GF-D8 (cell line): ENCODE data around the gene COQ7.

ENCODE experiments used
- DNase-seq: peaks from one replicate; lab custom pipeline; 2025; lab: John Stamatoyannopoulos, UW

Gene COQ7

DNA sequence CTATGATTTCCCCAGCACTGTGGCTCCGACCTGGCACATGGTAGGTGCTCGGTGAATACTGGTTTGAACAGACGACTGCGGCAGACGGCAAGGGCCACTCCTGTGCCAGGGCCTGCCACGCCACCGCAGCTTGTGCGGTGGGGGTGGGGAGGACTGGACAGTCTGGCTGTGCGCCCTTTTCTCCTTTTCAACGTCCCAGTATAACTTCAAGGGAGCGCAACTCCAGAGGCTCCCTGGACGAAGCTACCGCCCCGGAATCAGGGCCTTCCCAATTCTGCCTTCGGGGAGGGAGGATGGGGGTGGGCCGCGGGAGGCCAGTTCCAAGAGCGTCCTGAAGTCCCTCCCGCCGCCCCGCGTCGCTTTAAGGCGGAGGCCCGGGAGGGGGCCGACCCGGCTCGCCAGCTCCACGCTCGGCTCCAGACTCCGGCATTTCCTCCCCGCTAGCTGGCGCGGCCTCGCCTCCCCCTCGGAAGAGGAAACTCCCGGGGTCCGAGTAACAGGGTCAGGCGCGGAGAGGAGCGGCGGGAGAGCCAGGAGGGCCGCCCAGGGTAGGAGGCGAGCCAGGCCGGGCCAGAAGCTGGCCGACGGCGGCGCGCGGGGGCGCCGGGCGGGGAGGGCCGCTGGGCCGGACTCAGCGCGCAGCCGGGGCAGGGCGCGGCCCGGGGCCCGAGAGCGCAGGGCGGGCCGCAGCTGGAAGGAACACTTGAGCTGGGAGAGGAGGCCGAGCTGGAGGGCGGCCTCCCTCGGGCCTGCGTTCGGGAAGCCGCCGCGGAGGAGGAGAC is 46.4 kb downstream of the COQ7 start, which contains the start of gene ITPRIPL2:
Gene ITPRIPL2 (plus strand): TSS at position 388 of the 782 bp plus-strand sequence. CDS start 498 bp downstream, outside the sequence.
- peak; percentile 59 for DNase-seq

DNA sequence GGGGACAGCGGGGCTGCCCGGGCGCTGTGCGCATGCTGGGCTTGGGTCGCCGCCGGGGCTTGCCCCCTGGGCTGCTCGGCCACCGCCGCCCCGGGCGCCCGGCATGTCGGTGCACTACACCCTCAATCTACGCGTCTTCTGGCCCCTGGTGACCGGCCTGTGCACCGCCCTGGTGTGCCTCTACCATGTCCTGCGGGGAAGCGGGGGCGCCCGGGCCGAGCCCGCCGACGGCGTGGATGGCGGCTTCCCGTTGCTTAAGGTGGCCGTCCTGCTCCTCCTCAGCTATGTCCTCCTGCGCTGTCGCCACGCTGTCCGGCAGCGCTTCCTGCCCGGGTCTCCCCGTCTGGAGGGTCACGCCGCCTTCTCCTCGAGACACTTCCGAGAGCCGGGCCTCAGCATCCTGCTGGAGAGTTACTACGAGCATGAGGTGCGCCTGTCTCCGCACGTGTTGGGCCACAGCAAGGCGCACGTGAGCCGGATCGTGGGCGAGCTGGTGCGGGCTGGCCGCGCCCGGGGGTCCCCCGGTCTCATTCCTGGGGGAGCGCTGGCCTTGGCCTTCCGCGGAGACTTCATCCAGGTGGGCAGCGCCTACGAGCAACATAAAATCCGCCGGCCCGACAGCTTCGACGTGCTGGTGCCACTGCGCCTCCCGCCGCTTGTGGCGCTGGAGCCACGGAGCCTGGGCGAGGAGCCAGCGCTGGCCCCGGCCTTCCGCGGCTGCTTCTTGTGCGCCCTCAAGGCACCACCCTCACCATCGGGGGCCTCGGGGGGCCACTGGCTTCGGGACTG is 47.1 kb downstream of the COQ7 start:
- DNase-seq: peak; percentile 35

DNA sequence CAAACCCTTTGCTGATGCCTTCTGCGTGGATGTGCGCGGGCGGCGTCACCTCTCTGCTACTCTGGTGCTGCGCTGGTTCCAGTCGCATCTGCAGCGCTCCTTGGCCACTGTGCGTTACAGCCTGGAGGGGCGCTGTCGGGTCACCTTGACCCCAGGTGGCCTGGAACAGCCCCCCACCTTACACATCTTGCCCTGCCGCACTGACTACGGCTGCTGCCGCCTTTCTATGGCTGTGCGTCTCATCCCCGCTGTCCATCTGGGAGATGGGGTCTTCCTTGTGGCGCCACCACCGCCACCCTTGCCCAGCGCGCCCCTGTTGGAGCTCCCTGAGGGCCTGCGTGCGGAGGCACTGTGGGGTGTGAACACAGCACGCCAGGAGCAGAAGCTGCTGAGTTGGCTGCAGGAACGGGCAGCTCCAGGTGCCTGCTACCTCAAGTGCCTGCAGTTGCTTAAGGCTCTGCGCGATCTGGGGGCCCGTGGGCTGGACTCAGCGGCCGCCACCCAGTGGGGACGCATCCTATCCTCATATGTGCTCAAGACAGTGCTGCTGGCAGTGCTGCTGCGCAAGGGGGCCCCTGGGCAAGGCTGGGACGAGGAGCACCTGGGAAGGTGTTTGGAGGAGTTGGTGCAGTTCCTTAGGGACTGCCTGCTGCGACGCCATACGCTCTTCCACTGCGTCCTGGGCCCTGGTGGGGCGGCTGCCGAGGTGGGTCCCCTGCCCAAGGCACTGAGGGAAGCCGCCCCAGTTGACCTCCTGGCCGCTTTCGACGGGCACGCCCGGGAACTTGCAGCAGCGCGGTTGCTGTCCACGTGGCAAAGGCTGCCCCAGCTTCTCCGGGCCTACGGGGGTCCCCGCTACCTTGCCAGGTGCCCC is 48.0 kb downstream of the COQ7 start:
- no peak for DNase-seq

DNA sequence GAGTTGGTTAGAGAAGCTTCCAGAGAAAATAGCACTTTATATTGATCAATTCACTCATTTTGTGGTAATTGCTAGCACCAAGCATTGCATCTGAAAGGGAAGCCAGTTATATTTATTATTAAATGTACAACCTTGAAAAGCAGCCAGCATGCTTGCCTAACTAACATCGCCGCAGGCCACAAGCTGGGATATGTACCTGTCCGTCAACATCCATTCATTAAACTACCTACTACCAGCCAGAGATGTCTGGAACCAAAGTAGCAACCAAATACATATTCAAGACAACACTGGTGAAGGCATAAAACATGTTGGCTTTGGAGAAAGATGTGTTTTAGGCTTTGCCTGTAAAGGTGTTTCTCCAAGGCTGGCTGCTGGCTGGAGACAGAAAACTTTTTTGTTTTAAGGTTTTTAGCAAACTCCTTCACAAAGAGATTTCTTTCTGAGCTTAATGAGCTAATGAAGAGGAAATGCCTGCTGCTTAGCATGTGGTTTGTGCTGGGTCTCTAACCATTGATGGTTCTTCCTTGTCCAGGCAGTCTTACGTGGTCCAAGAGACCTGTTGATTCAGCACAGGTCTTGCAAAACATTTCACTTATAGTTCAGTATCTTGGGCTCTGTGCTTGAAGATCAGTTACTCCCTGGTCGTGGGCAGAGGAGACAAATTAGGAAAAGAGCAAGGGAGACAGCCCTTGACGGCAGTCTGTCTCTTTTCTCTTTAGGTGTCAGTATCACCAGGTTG is 49.5 kb downstream of the COQ7 start:
- DNase-seq: peak; percentile 32

DNA sequence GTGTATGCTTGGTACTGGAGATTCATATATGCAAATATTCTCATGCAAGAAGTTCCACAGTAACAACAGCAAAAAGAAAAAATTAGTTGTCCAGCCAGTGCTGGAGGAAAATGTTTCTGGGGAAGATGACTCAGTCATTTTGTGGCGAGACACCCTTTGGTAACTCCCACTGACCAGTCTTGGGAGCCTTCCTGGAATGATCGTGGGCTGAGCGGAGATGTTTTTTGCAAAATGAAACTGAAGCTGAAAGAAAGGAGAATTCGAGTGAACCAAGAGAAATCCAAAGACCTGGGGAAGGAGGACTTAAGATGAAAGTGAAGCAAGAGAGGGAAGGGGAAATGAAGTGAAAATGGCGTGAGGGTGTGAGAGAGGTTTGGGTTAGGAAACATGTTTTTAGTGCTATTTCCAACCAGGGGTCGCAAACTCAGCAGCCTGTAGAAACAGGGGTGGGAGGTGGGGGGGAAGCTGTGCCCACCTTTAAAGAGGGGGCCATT is 51.6 kb downstream of the COQ7 start:
- DNase-seq: peak; percentile 45

DNA sequence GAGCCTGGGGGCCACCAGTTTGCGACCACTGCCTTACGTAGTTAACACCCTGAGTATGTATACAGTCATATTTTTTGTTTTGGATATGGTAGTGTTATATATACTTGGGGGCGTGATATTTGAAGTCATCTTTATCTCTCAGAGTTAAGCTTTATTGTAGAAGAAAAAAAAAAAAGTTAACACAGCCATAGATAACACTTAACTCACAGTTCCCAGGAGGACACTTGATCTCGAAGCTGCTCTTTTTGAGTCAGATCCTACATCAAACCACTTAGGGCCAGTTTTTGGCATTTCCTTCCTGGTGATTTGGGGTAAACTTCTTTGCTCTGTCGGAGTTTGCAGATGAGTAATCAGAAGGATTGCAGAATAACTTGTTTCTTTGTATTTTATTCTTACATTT is 52.1 kb downstream of the COQ7 start:
- no peak for DNase-seq

DNA sequence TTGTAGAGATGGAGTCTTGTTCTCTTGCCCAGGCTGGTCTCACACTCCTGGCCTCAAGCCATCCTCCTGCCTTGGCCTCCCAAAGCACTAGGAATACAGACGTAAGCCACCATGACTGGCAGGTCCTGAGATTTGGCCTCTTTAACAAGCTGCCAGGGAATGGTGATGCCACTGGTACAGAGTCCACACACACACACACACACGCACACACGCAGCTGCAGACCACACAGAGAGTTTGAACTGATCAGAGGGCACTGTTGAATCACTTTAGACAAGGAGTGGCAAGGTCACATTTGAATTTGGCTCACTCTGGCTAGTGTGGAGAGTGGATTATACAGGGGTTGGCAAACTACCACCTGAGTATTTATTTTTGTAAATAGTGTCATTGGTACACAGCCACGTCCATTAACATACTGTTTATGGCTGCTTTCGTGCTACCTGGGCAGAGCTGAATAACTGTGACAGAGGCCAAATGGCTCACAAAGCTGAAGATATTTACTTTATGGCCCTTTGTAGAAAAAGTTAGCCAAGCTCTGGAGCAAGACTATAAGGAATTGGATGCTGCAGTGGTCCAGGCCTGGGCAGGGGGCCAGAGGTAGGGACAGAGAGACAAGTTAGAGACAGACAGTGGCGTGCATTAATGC is 56.2 kb downstream of the COQ7 start:
- DNase-seq: no peak

DNA sequence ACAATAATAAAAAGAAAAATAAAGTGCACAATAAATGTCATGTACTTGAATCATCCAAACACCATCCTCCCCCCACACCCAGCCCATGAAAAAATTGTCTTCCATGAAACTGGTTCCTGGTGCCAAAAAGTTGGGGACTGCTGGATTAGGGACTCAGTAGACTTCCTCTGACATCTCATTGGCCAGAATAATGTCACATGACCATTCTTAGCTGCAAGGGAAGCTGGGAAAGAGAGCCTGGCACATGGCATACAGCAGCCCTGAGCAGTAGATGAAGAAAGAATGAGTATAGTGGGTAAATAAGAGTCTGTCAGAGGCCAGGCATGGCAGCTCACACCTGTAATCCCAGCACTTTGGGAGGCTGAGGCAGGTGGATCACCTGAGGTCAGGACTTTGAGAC is 58.9 kb downstream of the COQ7 start:
- no peak for DNase-seq

DNA sequence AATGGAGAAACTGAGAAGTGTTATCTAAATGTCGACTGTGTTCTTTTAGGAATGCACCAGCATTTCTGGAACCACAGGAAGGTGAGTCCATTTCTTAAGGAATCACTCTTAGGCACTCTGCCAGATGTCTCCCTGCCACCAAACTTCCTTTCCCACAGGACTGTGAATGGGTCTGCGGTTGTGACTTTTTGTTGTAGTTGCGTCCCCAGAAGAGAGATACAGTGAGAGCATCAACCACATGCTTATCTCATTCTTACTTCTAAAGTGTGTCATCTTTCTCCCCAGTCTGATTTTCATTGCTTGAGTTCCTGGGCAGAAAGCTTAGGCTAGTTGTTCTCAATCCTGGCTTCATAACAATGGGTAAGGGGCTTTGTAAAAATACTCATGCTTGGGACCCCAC is 59.8 kb downstream of the COQ7 start:
- DNase-seq: no peak

DNA sequence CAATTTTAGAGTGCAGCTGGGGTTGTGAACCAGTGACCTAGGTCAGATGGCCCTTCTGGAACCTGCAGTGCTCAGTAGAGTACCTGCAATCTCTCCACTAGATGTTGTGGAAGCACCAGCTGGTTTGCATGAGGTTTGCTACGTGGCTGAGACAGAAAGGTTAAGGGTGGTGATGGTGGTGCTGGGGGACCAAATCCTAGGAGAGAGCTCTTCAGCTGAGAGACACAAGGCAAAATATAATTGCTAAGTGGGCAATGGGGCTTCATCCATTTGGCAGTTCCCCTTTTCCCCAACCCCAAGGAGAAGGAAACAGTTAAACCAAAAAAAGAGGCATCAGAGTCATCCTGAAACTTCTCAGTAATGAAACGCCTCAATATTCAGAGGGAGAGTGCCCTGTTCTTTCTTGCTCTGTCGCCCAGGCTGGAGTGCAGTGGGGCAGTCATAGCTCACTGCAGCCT is 60.3 kb downstream of the COQ7 start:
- DNase-seq: no peak

DNA sequence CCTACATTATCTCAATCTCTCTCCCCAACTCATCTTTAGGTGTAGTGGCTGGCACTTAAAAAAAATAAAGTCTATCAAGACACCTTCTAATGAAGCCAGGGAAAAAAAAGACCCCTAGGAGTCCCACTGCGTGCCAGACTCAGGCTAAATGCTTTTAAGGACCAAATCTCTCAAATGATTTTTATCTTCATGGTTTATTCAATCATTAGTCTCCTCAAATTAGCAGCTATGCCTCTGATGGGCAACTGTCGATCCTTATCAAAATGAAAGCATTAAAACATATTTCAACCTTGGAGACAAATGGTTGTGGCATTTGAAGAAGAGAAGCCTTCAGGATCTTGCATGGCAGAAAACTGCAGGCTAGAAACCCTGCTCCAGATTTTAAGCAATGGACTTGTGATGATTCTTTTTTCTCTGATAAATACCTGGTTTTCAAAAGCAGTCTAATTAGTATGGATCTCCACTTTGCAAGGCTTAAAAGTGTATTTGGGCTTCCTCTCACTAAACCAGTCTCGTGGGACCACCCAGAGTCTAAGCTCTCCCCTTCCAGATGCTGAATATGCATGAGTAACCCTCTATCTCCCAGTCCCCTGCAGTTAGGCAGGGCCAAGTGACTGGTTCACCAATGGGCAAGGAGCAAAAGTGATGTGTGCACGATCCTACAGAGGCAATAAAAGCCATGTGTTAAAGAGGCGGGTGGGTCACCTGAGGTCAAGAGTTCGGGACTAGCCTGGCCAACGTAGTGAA is 61.2 kb downstream of the COQ7 start:
- DNase-seq: no peak
